ENCODE results near the gene SMAD4. TPM values are rescaled to one million over a fixed set of nuclear protein-coding genes. Genes with fewer than 3 reads are reported as not detected.

SMAD4 gene
- total RNA-seq, 1 experiment from 2014 or later = 61.3 TPM

- H3K27ac ChIP-seq (ENCODE audit: low read length) = no peak overlapping the region
- ChIA-PET POLR2A (no interaction called here), CTCF (no interaction called here)
- ATAC-seq (no peak), DNase-seq (ENCODE audit: low read depth, low spot score) (no peak)
- no peak overlapping the region for H3K4me3 ChIP-seq (ENCODE audit: low read depth in 2 of 2, low read length in 2 of 2)
- H3K4me1 ChIP-seq (ENCODE audit: control insufficient read depth, insufficient read depth, low read length) = no peaks in the 10 kb centered on the region; the same call in 1 of the 2 replicates
- H3K36me3 ChIP-seq (ENCODE audit: control insufficient read depth, insufficient read depth, low read length) = no peaks in the 10 kb centered on the region; the same call in 1 of the 2 replicates
- TF ChIP-seq TCF7L2 (IDR thresholded peaks at IDR 0.05; ENCODE audit: low read depth, low read length) (no peak), REST (IDR thresholded peaks at IDR 0.05; ENCODE audit: insufficient read depth in 1 of 2, low read depth in 2 of 2, low read length in 1 of 2) (no peak), CTCF (IDR thresholded peaks at IDR 0.05) (no peak), SIN3A (IDR thresholded peaks at IDR 0.05; ENCODE audit: borderline replicate concordance, insufficient read depth, low read depth, low read length) (no peak), POLR2AphosphoS5 (IDR thresholded peaks at IDR 0.05; ENCODE audit: low read depth, low read length) (no peak)
- H3K9me3 ChIP-seq (ENCODE audit: control insufficient read depth, insufficient read depth, low read depth, low read length) = no peaks in the 10 kb centered on the region
- intact Hi-C loops (cut with micrococcal nuclease; ENCODE audit: unreplicated experiment) = no loop called here
- in situ Hi-C loops (cut with HindIII; ENCODE audit: low pct_unique_long_range_greater_than_20kb, low sequenced_read_pairs) = no loop called here
- no TSS peak for BruUV-seq (replicated peaks)
- H3K27me3 ChIP-seq (ENCODE audit: control insufficient read depth, insufficient read depth, low read length) = no peaks in the 10 kb centered on the region
These were observed 40.5 kb downstream of the SMAD4 start for GRCh38 chr18:51070545-51070944.

DNA sequence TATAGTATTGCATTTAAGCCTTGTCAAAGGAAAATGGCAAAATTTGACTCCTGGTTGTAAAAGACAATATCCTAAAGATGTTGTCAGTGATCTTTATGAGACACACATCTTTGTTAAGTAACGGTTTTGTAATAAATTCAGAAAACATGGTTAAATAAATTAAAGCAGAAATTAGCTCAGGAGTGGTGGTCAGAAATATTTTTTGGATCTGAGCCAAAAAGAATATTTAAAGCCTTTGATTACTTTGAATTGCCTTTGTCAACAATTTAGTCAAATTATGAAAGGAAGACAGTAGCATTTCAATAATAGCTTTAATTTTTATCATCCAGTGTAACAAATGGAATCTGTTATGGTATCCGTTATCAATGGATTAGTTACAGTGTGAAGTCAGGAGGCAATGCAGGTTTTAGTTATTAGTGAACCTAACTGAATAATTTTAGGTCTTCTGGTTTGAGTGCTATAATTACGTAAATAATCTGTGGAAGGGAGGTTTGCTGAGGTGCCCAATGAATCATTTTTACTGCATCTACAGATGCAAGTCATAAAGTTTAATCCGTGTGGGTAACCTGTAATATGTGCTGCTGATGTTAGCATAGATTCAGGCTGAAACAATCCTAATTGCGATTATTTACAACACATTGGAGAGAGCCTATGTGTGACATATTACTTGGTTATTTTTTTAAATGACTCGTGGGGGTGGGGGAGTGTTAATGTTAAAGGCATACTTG lies 42.7 kb downstream of the SMAD4 start:
- no peaks in the 10 kb centered on the region; the same call in 1 of the 2 replicates for H3K4me1 ChIP-seq (ENCODE audit: control insufficient read depth, insufficient read depth, low read length)
- H3K27me3 ChIP-seq (ENCODE audit: control insufficient read depth, insufficient read depth, low read length) = no peaks in the 10 kb centered on the region
- H3K9me3 ChIP-seq (ENCODE audit: control insufficient read depth, insufficient read depth, low read depth, low read length) = no peaks in the 10 kb centered on the region
- no peaks in the 10 kb centered on the region; the same call in 1 of the 2 replicates for H3K36me3 ChIP-seq (ENCODE audit: control insufficient read depth, insufficient read depth, low read length)
- ATAC-seq (no peak), DNase-seq (ENCODE audit: low read depth, low spot score) (no peak)
- H3K4me3 ChIP-seq (ENCODE audit: low read depth in 2 of 2, low read length in 2 of 2) = no peak overlapping the region
- TF ChIP-seq POLR2AphosphoS5 (IDR thresholded peaks at IDR 0.05; ENCODE audit: low read depth, low read length) = no peak
- H3K27ac ChIP-seq (ENCODE audit: low read length) = no peak overlapping the region
- intact Hi-C loops (cut with micrococcal nuclease; ENCODE audit: unreplicated experiment) = no loop called here
- ChIA-PET POLR2A (no interaction called here), CTCF (no interaction called here)
- in situ Hi-C loops (cut with HindIII; ENCODE audit: low pct_unique_long_range_greater_than_20kb, low sequenced_read_pairs) = no loop called here
- no TSS peak for BruUV-seq (replicated peaks)

DNA sequence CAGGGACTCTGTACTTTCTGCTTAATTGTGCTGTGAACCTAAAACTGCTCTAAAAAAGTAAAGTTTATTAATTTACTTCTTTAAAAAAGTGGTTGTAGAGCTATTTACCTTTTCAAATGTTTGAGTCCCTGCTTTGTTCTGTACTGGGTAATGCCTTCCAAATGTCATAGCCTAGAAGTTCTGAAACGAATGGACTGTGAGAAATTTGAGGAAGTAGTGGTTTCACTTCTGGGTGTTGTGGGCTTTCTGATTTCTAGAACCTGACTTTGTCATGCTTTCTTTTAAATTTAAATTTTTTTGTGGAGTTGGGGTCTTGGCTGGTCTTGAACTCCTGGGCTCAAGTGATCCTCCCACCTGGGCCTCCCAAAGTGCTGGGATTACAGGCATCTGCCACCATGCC lies 44.6 kb downstream of the SMAD4 start:
- no peak for ATAC-seq

More for the DNA sequence above, 44.6 kb downstream of the SMAD4 start:
- Histone ChIP-seq H3K9me3 (ENCODE audit: control insufficient read depth, insufficient read depth, low read depth, low read length) (no peaks in the 10 kb centered on the region), H3K36me3 (ENCODE audit: control insufficient read depth, insufficient read depth, low read length) (peaks cover 13% of the 10 kb centered on the region), H3K27me3 (ENCODE audit: control insufficient read depth, insufficient read depth, low read length) (no peaks in the 10 kb centered on the region), H3K4me3 (ENCODE audit: low read depth in 2 of 2, low read length in 2 of 2) (no peak overlapping the region), H3K27ac (ENCODE audit: low read length) (no peak overlapping the region), H3K4me1 (ENCODE audit: control insufficient read depth, insufficient read depth, low read length) (no peaks in the 10 kb centered on the region)
- CTCF ChIA-PET = no interaction called here
- no peak for DNase-seq (ENCODE audit: low read depth, low spot score)
- TF ChIP-seq POLR2AphosphoS5 (IDR thresholded peaks at IDR 0.05; ENCODE audit: low read depth, low read length) (no peak), CTCF (IDR thresholded peaks at IDR 0.05) (no peak), REST (IDR thresholded peaks at IDR 0.05; ENCODE audit: insufficient read depth in 1 of 2, low read depth in 2 of 2, low read length in 1 of 2) (no peak), SIN3A (IDR thresholded peaks at IDR 0.05; ENCODE audit: borderline replicate concordance, insufficient read depth, low read depth, low read length) (no peak), TCF7L2 (IDR thresholded peaks at IDR 0.05; ENCODE audit: low read depth, low read length) (no peak)
- POLR2A ChIA-PET = no interaction called here
- no TSS peak for BruUV-seq (replicated peaks)
- intact Hi-C loops (cut with micrococcal nuclease; ENCODE audit: unreplicated experiment) (no loop called here), in situ Hi-C loops (cut with HindIII; ENCODE audit: low pct_unique_long_range_greater_than_20kb, low sequenced_read_pairs) (no loop called here)
